Measurements from ENCODE around the gene EDN2.

The EDN2 gene

DNA sequence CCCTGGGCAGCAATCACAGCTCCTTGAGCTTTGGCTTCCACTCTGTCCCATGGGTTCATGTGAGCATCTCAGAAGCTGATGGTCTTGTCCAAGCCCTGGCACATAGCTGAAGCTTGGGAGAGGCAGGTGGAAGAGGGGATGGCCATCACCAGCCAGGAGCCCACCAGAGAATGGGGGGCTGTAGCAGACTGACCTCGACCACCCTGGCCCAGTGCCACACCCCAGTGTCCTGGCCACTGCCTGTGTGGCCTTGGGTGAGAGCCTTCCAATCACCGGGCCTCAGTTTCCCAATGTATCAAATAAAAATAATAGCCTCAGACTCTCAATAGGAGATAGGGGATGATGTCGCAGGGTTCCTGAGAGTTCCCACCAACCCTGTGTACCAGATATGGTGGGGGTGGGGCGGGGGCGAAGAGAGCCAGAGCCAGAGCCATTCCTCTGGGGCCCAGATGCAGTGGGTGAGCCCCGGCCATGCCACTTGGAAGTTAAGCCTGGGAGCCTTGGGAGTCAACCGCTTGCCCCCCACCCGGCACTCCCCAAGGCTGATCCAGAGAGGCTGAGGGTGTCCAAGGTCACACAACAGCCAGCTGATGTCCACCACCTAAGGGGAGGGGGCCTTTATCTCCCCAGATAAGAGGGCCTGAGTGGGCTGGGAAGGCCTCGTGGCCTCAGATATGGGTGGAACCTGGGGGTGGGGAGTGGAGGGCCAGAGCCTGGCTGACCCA lies 9.3 kb upstream of the EDN2 start:
- H3K4me1 ChIP-seq (ENCODE audit: insufficient read depth, low read length, poor library complexity, severe bottlenecking), result no peaks in the 10 kb centered on the region
- H2AFZ ChIP-seq (ENCODE audit: low read length), result no peak overlapping the region
- H3K79me2 ChIP-seq (ENCODE audit: insufficient read depth, low read length), result no peaks in the 10 kb centered on the region
- H3K9me2 ChIP-seq (replicated peaks; ENCODE audit: low read depth, low read length), result no peaks in the 10 kb centered on the region
- no peaks in the 10 kb centered on the region for H4K20me1 ChIP-seq (ENCODE audit: insufficient read depth, low read length, poor library complexity, severe bottlenecking)
- H3K9ac ChIP-seq (ENCODE audit: low read depth, low read length, poor library complexity, severe bottlenecking), result no peak overlapping the region
- H3K36me3 ChIP-seq (ENCODE audit: insufficient read depth, low read length), result no peaks in the 10 kb centered on the region
- no peak overlapping the region for H3K4me2 ChIP-seq (ENCODE audit: low read depth, low read length, poor library complexity, severe bottlenecking)
- no peaks in the 10 kb centered on the region for H3K9me3 ChIP-seq (ENCODE audit: insufficient read depth, low read depth, low read length)
- TF ChIP-seq EZH2phosphoT487 (IDR thresholded peaks at IDR 0.05; ENCODE audit: borderline replicate concordance), result no peak
- TF ChIP-seq, protein P1, sequence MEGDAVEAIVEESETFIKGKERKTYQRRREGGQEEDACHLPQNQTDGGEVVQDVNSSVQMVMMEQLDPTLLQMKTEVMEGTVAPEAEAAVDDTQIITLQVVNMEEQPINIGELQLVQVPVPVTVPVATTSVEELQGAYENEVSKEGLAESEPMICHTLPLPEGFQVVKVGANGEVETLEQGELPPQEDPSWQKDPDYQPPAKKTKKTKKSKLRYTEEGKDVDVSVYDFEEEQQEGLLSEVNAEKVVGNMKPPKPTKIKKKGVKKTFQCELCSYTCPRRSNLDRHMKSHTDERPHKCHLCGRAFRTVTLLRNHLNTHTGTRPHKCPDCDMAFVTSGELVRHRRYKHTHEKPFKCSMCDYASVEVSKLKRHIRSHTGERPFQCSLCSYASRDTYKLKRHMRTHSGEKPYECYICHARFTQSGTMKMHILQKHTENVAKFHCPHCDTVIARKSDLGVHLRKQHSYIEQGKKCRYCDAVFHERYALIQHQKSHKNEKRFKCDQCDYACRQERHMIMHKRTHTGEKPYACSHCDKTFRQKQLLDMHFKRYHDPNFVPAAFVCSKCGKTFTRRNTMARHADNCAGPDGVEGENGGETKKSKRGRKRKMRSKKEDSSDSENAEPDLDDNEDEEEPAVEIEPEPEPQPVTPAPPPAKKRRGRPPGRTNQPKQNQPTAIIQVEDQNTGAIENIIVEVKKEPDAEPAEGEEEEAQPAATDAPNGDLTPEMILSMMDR (conservative IDR thresholded peaks at IDR 0.05; ENCODE audit: low read length), result no peak
- H3K27me3 ChIP-seq (ENCODE audit: insufficient read depth, low read length, poor library complexity, severe bottlenecking), result no peaks in the 10 kb centered on the region
- no peaks in the 10 kb centered on the region for H3F3A ChIP-seq (ENCODE audit: low read depth)
- no peak overlapping the region for H3K4me3 ChIP-seq (ENCODE audit: low read length, poor library complexity, severe bottlenecking)

DNA sequence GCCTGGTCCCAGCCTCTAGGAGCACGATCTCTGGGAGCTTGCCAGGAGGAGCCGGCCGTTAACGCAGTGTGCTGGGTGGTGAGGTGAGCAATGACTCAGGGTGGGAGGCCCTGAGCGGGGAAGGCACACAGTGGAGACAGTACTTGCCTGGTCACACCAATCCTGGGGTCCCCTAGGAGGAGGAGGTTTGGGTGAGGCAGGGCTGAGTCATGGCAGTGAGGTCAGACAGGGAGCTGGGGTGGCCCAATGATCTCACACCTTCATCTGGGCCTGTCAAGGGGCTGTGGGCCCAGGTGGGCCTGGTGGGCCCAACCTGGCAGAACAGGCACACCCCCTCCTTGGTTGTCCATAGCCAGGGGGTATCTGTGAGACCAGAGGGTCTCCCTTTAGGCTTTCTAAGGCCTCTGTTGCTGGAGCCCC lies 8.6 kb upstream of the EDN2 start:
- H3F3A ChIP-seq (ENCODE audit: low read depth), result no peaks in the 10 kb centered on the region
- no peaks in the 10 kb centered on the region for H3K4me1 ChIP-seq (ENCODE audit: insufficient read depth, low read length, poor library complexity, severe bottlenecking)
- H3K4me3 ChIP-seq (ENCODE audit: low read length, poor library complexity, severe bottlenecking), result no peak overlapping the region
- no peak overlapping the region for H2AFZ ChIP-seq (ENCODE audit: low read length)
- H3K79me2 ChIP-seq (ENCODE audit: insufficient read depth, low read length), result no peaks in the 10 kb centered on the region
- H3K27me3 ChIP-seq (ENCODE audit: insufficient read depth, low read length, poor library complexity, severe bottlenecking), result no peaks in the 10 kb centered on the region
- no peak for TF ChIP-seq EZH2phosphoT487 (IDR thresholded peaks at IDR 0.05; ENCODE audit: borderline replicate concordance)
- TF ChIP-seq, protein P1 (conservative IDR thresholded peaks at IDR 0.05; ENCODE audit: low read length), result no peak
- H3K9me3 ChIP-seq (ENCODE audit: insufficient read depth, low read depth, low read length), result no peaks in the 10 kb centered on the region
- H3K9ac ChIP-seq (ENCODE audit: low read depth, low read length, poor library complexity, severe bottlenecking), result no peak overlapping the region
- H4K20me1 ChIP-seq (ENCODE audit: insufficient read depth, low read length, poor library complexity, severe bottlenecking), result no peaks in the 10 kb centered on the region
- H3K36me3 ChIP-seq (ENCODE audit: insufficient read depth, low read length), result no peaks in the 10 kb centered on the region
- no peaks in the 10 kb centered on the region for H3K9me2 ChIP-seq (replicated peaks; ENCODE audit: low read depth, low read length)
- no peak overlapping the region for H3K4me2 ChIP-seq (ENCODE audit: low read depth, low read length, poor library complexity, severe bottlenecking)

DNA sequence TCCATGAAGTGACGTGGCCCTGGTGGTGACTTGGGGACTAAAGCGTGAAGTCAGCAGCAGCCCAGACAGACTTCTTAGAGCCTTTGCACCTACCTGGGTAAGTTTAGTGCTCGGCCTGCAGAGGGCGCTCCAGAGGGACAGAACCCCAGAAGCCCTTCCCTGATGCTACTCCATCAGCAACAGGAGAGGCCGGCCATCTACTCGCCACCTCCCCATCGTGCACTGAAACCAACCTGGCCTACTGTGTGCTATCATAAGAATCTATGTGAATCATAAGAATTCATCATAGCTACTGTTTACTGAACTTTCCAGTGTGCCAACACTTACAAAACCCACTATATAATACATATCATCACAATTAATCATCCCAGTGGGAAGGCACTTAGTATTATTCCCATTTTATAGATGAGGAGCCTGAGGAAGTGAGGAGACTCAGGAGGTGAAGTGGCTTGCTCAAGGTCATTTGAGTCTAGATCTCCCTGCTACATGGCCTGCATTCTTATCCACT lies 7.9 kb upstream of the EDN2 start:
- Histone ChIP-seq H4K20me1 (ENCODE audit: insufficient read depth, low read length, poor library complexity, severe bottlenecking) (no peaks in the 10 kb centered on the region), H2AFZ (ENCODE audit: low read length) (no peak overlapping the region), H3K79me2 (ENCODE audit: insufficient read depth, low read length) (no peaks in the 10 kb centered on the region), H3K36me3 (ENCODE audit: insufficient read depth, low read length) (no peaks in the 10 kb centered on the region), H3K9ac (ENCODE audit: low read depth, low read length, poor library complexity, severe bottlenecking) (no peak overlapping the region), H3K4me2 (ENCODE audit: low read depth, low read length, poor library complexity, severe bottlenecking) (no peak overlapping the region), H3K9me3 (ENCODE audit: insufficient read depth, low read depth, low read length) (no peaks in the 10 kb centered on the region), H3F3A (ENCODE audit: low read depth) (no peaks in the 10 kb centered on the region), H3K9me2 (replicated peaks; ENCODE audit: low read depth, low read length) (no peaks in the 10 kb centered on the region), H3K4me1 (ENCODE audit: insufficient read depth, low read length, poor library complexity, severe bottlenecking) (no peaks in the 10 kb centered on the region), H3K4me3 (ENCODE audit: low read length, poor library complexity, severe bottlenecking) (no peak overlapping the region), H3K27me3 (ENCODE audit: insufficient read depth, low read length, poor library complexity, severe bottlenecking) (no peaks in the 10 kb centered on the region)
- TF ChIP-seq, protein P1 (conservative IDR thresholded peaks at IDR 0.05; ENCODE audit: low read length), result peak; percentile 79
- TF ChIP-seq EZH2phosphoT487 (IDR thresholded peaks at IDR 0.05; ENCODE audit: borderline replicate concordance), result no peak
